ENCODE measurements around the gene NRXN3.

GRCh38 chr14:79091381-79091963 is 921.3 kb downstream of the NRXN3 start:
- TF ChIP-seq EZH2phosphoT487 (IDR thresholded peaks at IDR 0.05; ENCODE audit: insufficient read depth, low read depth) = no peak
- no peak for TF ChIP-seq EZH2 (IDR thresholded peaks at IDR 0.05; ENCODE audit: insufficient read depth, poor library complexity, severe bottlenecking)
